PC-3 (cell line): ENCODE data around the gene CLRN1. TPM values are rescaled to one million over a fixed set of nuclear protein-coding genes. Genes with fewer than 3 reads are reported as not detected.

ENCODE experiments used
- ATAC-seq: fragments of 200-7000 bp; cut with Tn5 transposase; 2 replicates; pipeline ENCODE4 v1.9.1; 2020; ENCODE audit warnings: mild to moderate bottlenecking, moderate library complexity
- BruUV-seq: library from RNA; stranded (reverse); fragments of 400-500 nt; replicated peaks from 2 replicates; lab custom pipeline; 2021; lab: Mats Ljungman, UMichigan
- CTCF ChIA-PET: fragments of 300-600 bp; sonication (Branson Sonifier 250); formaldehyde crosslinking; loops from one replicate; lab custom pipeline; 2022; ENCODE audit warnings: antibody characterized with exemption; lab: Charles Lee
- POLR2A ChIA-PET: fragments of 300-600 bp; sonication (Branson Sonifier 250); formaldehyde crosslinking; loops from one replicate; lab custom pipeline; 2022; ENCODE audit warnings: antibody characterized with exemption; ENCODE audit not compliant: unreplicated experiment; lab: Charles Lee
- DNase-seq: peaks from one replicate; pipeline ENCODE4 v3.0.0-alpha.2; 2015
- H2AFZ ChIP-seq: fragments of 300-600 bp; sonication (generic); 2 replicates; pipeline ENCODE4 v1.6.0; 2016; ENCODE audit warnings: antibody characterized with exemption, low read length
- H3F3A ChIP-seq: fragments of 300-600 bp; sonication (generic); one replicate; pipeline ENCODE4 v1.6.0; 2017; ENCODE audit warnings: antibody characterized with exemption, low read length, control low read depth, mild to moderate bottlenecking; ENCODE audit not compliant: unreplicated experiment
- H3K27ac ChIP-seq: fragments of 300-600 bp; sonication (generic); 2 replicates; pipeline ENCODE4 v1.5.1; 2016; ENCODE audit warnings: mild to moderate bottlenecking, low read length
- H3K27me3 ChIP-seq: fragments of 300-600 bp; sonication (generic); 2 replicates; pipeline ENCODE4 v1.6.1; 2016; ENCODE audit warnings: low read length, mixed read lengths
- H3K36me3 ChIP-seq: fragments of 300-600 bp; sonication (generic); 2 replicates; pipeline ENCODE4 v1.6.1; 2016; ENCODE audit warnings: low read depth, mixed run types, low read length, mixed read lengths
- H3K4me1 ChIP-seq: fragments of 300-600 bp; sonication (generic); 2 replicates; pipeline ENCODE4 v1.5.1; 2016; ENCODE audit warnings: low read length; ENCODE audit not compliant: insufficient read depth
- H3K4me2 ChIP-seq: fragments of 300-600 bp; sonication (generic); 2 replicates; pipeline ENCODE4 v1.6.0; 2016; ENCODE audit warnings: low read length
- H3K4me3 ChIP-seq: fragments of 300-600 bp; sonication (generic); 2 replicates; pipeline ENCODE4 v1.5.1; 2016; ENCODE audit warnings: mild to moderate bottlenecking, low read length, mixed read lengths
- H3K79me2 ChIP-seq: fragments of 300-600 bp; sonication (generic); 2 replicates; pipeline ENCODE4 v1.6.1; 2017; ENCODE audit warnings: low read length, mixed read lengths
- H3K9ac ChIP-seq: fragments of 300-600 bp; sonication (generic); 2 replicates; pipeline ENCODE4 v1.6.0; 2016; ENCODE audit warnings: mild to moderate bottlenecking, low read length
- H3K9me2 ChIP-seq: fragments of 300-600 bp; sonication (generic); replicated peaks from 2 replicates; pipeline ENCODE4 v1.6.1; 2016; ENCODE audit warnings: mixed run types, low read length, mixed read lengths
- H3K9me3 ChIP-seq: fragments of 300-600 bp; sonication (generic); 2 replicates; pipeline ENCODE4 v1.6.1; 2016; ENCODE audit warnings: low read length, mixed read lengths
- H4K20me1 ChIP-seq: fragments of 300-600 bp; sonication (generic); 2 replicates; pipeline ENCODE4 v1.6.1; 2016; ENCODE audit warnings: low read length, mixed read lengths
- CTCF ChIP-seq: fragments of 300-600 bp; sonication (generic); conservative IDR thresholded peaks from 2 replicates; pipeline ENCODE4 v1.5.1; 2017; ENCODE audit warnings: antibody characterized with exemption, low read depth, mild to moderate bottlenecking, low read length
- EZH2 ChIP-seq: fragments of 300-600 bp; sonication (generic); IDR thresholded peaks from one replicate; pipeline ENCODE4 v1.6.1; 2017; ENCODE audit warnings: antibody characterized with exemption, mild to moderate bottlenecking, low read length; ENCODE audit not compliant: unreplicated experiment
- EZH2phosphoT487 ChIP-seq: fragments of 300-600 bp; sonication (generic); IDR thresholded peaks from 2 replicates; pipeline ENCODE4 v1.6.1; 2018; ENCODE audit warnings: mild to moderate bottlenecking, antibody characterized with exemption, low read length, borderline replicate concordance
- intact Hi-C: fragments of 100-400 bp; cut with micrococcal nuclease; formaldehyde crosslinking; loops from 2 replicates; pipeline ENCODE4 v1.9.0; 2023
- total RNA-seq: library from RNA; depleted of rRNA; stranded (reverse); fragments of >200 nt; gene quantifications from 2 replicates; pipeline ENCODE4 v1.2.3, GENCODE V29; 2014

Gene CLRN1
- total RNA-seq, 1 experiment from 2014 or later: not detected

GRCh38 chr3:150998996-150999395, 26.5 kb upstream of the CLRN1 start:
- no peak for ATAC-seq
- no peaks in the 10 kb centered on the region for H3K9me3 ChIP-seq

GRCh38 chr3:150996731-150997130, 24.2 kb upstream of the CLRN1 start:
- DNase-seq: no peak
- ChIA-PET POLR2A (no interaction called here), CTCF (no interaction called here)
- no peak overlapping the region for H3K4me2 ChIP-seq
- H3K9me3 ChIP-seq: no peaks in the 10 kb centered on the region
- H3K9me2 ChIP-seq: no peaks in the 10 kb centered on the region
- peaks cover 82% of the 10 kb centered on the region for H3K27me3 ChIP-seq
- no peak overlapping the region for H3K27ac ChIP-seq
- H3K36me3 ChIP-seq: no peaks in the 10 kb centered on the region
- no peak for ATAC-seq
- H2AFZ ChIP-seq: no peak overlapping the region
- H3K4me3 ChIP-seq: no peak overlapping the region
- H3K9ac ChIP-seq: no peak overlapping the region
- H3K79me2 ChIP-seq: no peaks in the 10 kb centered on the region
- no peaks in the 10 kb centered on the region for H3F3A ChIP-seq
- TF ChIP-seq EZH2phosphoT487 (no peak), CTCF (no peak)
- H4K20me1 ChIP-seq: no peaks in the 10 kb centered on the region
- no TSS peak for BruUV-seq
- intact Hi-C loops: no loop called here
- H3K4me1 ChIP-seq: no peaks in the 10 kb centered on the region

More at GRCh38 chr3:150998996-150999395, 26.5 kb upstream of the CLRN1 start:
- H3K79me2 ChIP-seq: no peaks in the 10 kb centered on the region
- no peak overlapping the region for H3K4me2 ChIP-seq
- no peaks in the 10 kb centered on the region for H3K36me3 ChIP-seq
- no TSS peak for BruUV-seq
- peaks cover 5% of the 10 kb centered on the region for H3K4me1 ChIP-seq
- DNase-seq: no peak
- no peaks in the 10 kb centered on the region for H4K20me1 ChIP-seq
- H3K27ac ChIP-seq: no peak overlapping the region
- POLR2A ChIA-PET: no interaction called here
- H3K9ac ChIP-seq: no peak overlapping the region
- TF ChIP-seq EZH2phosphoT487: no peak
- no peak for TF ChIP-seq CTCF
- TF ChIP-seq EZH2: no peak
- H2AFZ ChIP-seq: no peak overlapping the region
- no peaks in the 10 kb centered on the region for H3F3A ChIP-seq
- CTCF ChIA-PET: interaction anchor here (0.6 kb wide), 1 partner anchor 13 kb away, joined by 3 read pairs; no protein-coding TSS in a partner anchor
- intact Hi-C loops: no loop called here
- H3K9me2 ChIP-seq: no peaks in the 10 kb centered on the region
- H3K4me3 ChIP-seq: no peak overlapping the region
- H3K27me3 ChIP-seq: peaks cover 62% of the 10 kb centered on the region

- Histone ChIP-seq H3K9me3 (no peaks in the 10 kb centered on the region), H3K9me2 (no peaks in the 10 kb centered on the region), H3K4me2 (no peak overlapping the region), H3K4me3 (no peak overlapping the region), H3K27me3 (peaks cover 90% of the 10 kb centered on the region), H2AFZ (no peak overlapping the region), H3K36me3 (no peaks in the 10 kb centered on the region), H3K27ac (no peak overlapping the region), H3K4me1 (no peaks in the 10 kb centered on the region), H3K79me2 (no peaks in the 10 kb centered on the region), H4K20me1 (no peaks in the 10 kb centered on the region), H3K9ac (no peak overlapping the region), H3F3A (no peaks in the 10 kb centered on the region)
- TF ChIP-seq CTCF (no peak), EZH2phosphoT487 (no peak), EZH2 (no peak)
- ATAC-seq (no peak), DNase-seq (no peak)
- no TSS peak for BruUV-seq
- ChIA-PET CTCF (interaction anchor here (0.6 kb wide), 1 partner anchor 90 kb away, joined by 3 read pairs; the partner anchor contains the start of gene MED12L), POLR2A (no interaction called here)
- intact Hi-C loops: no loop called here
Observed at GRCh38 chr3:150995510-150995909, 23.0 kb upstream of the CLRN1 start.
